K562 (cell line): ENCODE measurements around the gene NENF. TPM values are rescaled to one million over a fixed set of nuclear protein-coding genes. Genes with fewer than 3 reads are reported as not detected.

Experiments used
- BRF1 ChIP-seq: IDR thresholded peaks from 3 replicates; pipeline ENCODE4 v1.6.1; 2011; ENCODE audit warnings: borderline replicate concordance, mild to moderate bottlenecking; ENCODE audit not compliant: insufficient read length; ENCODE audit errors: extremely low read depth
- FOSL1 ChIP-seq: fragments of 200-800 bp; sonication (Bioruptor generic); conservative IDR thresholded peaks from 2 replicates; pipeline ENCODE4 v1.6.1; 2016; ENCODE audit warnings: missing genetic modification characterization, missing compliant biosample characterization
- GABPA ChIP-seq: fragments of 200-800 bp; sonication (Bioruptor generic); conservative IDR thresholded peaks from 2 replicates; pipeline ENCODE4 v1.6.1; 2016; ENCODE audit warnings: low read depth, missing genetic modification characterization, missing compliant biosample characterization
- HDGF ChIP-seq: fragments of 450-650 bp; IDR thresholded peaks from 2 replicates; pipeline ENCODE4 v1.6.1; 2016
- HMG20A ChIP-seq: fragments of 450-650 bp; formaldehyde crosslinking; conservative IDR thresholded peaks from 2 replicates; pipeline ENCODE4 v1.4.0; 2020; ENCODE audit warnings: mild to moderate bottlenecking, mixed read lengths
- ILK ChIP-seq: fragments of 450-650 bp; IDR thresholded peaks from 2 replicates; pipeline ENCODE4 v1.6.1; 2016; ENCODE audit warnings: missing genetic modification characterization, low read depth, mild to moderate bottlenecking, missing compliant biosample characterization, moderate library complexity, borderline replicate concordance
- KAT2B ChIP-seq: IDR thresholded peaks from one replicate; pipeline ENCODE4 v1.6.1; 2012; ENCODE audit warnings: low read depth, mild to moderate bottlenecking, control low read depth, inconsistent platforms, low read length, moderate library complexity
- KLF1 ChIP-seq: fragments of 450-650 bp; IDR thresholded peaks from 2 replicates; pipeline ENCODE4 v1.6.1; 2016; ENCODE audit warnings: missing genetic modification characterization, missing compliant biosample characterization
- MAFF ChIP-seq: IDR thresholded peaks from 2 replicates; pipeline ENCODE4 v1.6.1; 2012; ENCODE audit warnings: low read length, improper control_type of control experiment
- RCOR1 ChIP-seq, 2 experiments: IDR thresholded peaks; 2 replicates each; pipeline ENCODE4 v1.6.1; 2012; ENCODE audit warnings: low read depth in 2 of 2, low read length in 2 of 2, borderline replicate concordance in 1 of 2, improper control_type of control experiment in 1 of 2
- SMAD2 ChIP-seq: fragments of 150-350 bp; IDR thresholded peaks from 2 replicates; pipeline ENCODE4 v1.6.1; 2014; ENCODE audit warnings: low read depth, mild to moderate bottlenecking, low read length
- SRSF1 ChIP-seq: fragments of 200-400 bp; formaldehyde crosslinking; IDR thresholded peaks from 2 replicates; pipeline ENCODE4 v1.6.1; 2017; ENCODE audit warnings: mild to moderate bottlenecking, low read depth, low read length, moderate library complexity
- ZNF75A ChIP-seq: fragments of 450-650 bp; formaldehyde crosslinking; IDR thresholded peaks from 2 replicates; pipeline ENCODE4 v1.4.0; 2020; ENCODE audit warnings: mild to moderate bottlenecking
- polyA plus RNA-seq, 8 experiments: library from polyadenylated mRNA; depleted of rRNA in 4 of 8; stranded (reverse) in 5 of 8; unstranded in 3 of 8; fragments of >200 nt; fragmentation: Nextera tagmentation in 2 of 8; fragmentation: Illumina TruSeq in 1 of 8; extraction: Ambion mirVana in 2 of 8; extraction: Trizol in 1 of 8; gene quantifications; 2 replicates each; pipeline versions ENCODE4 v1.2.1 to v1.2.3, GENCODE V29; 2011 to 2014; ENCODE audit warnings: inconsistent platforms in 1 of 8, missing spikeins in 1 of 8
- total RNA-seq, 7 experiments: library from RNA; depleted of rRNA in 6 of 7; stranded (reverse); fragments of >200 nt in 6 of 7; fragmentation: Illumina TruSeq in 2 of 7; extraction: Trizol in 2 of 7; gene quantifications; 2 replicates each; pipeline versions ENCODE4 v1.2.1 to v1.2.3, GENCODE V29; 2011 to 2021; ENCODE audit warnings: low replicate concordance in 1 of 7
- TF ChIP-seq, protein P1 (sequence below), 2 experiments: fragments of 450-650 bp; IDR thresholded peaks; 2 replicates each; pipeline ENCODE4 v1.6.1; 2016; ENCODE audit warnings: mild to moderate bottlenecking in 2 of 2, borderline replicate concordance in 1 of 2, low read depth in 1 of 2, moderate library complexity in 1 of 2
- TF ChIP-seq, protein P2 (sequence below), 2 experiments: fragments of 450-650 bp in 1 of 2; IDR thresholded peaks; 2 replicates each; pipeline ENCODE4 v1.6.1; 2011 to 2017; ENCODE audit warnings: low read depth in 2 of 2, antibody characterized with exemption in 1 of 2, borderline replicate concordance in 1 of 2, low read length in 1 of 2, mild to moderate bottlenecking in 1 of 2, mixed read lengths in 1 of 2; ENCODE audit not compliant: control insufficient read depth in 1 of 2

NENF gene
- total and polyA plus RNA-seq, 9 of the 15 experiments (the other 6 are each of a cell fraction or from before 2014, with no cell fraction given): 6.1 to 100 (median 72.8) TPM

DNA sequence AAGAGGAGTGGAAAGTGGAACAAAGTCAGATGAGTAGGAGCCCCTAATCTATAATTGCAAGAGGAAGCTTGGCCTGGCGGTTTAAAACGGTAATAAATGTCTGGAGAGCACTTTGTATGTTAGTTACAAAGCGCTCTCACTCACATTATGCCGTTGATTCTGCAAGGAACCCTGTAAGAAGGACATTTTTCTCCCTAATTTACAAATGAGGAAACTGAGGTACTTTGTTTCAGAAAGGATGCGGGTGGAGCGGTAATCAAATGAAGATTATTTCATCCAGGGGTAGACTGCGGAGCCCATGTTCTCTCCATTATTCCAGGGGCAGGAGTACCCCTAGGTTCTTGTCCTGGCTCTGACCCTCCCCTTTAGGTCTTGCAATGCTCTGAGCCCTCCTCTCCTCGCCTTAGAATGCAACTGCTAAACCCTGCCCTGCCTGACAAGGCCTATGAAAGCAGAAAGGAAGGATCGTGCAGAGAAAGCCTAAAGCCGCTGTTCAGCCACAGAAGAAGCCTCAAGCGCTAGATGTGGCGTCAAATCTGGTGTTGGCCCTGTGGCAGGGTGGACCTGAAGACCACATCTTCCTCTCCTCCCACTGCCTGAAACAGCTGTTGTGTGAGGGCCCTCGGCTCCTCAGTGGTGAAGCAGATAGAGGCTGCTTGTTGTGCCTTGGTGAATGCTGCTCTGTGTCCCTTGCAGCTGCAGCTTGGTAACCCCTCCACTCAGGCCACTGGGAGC is 17.4 kb upstream of the NENF start (continued):
- TF ChIP-seq RCOR1 (IDR thresholded peaks at IDR 0.05; ENCODE audit: borderline replicate concordance in 1 of 2, low read depth in 2 of 2, low read length in 2 of 2) (no peak; a peak in 1 of 4 replicates), HDGF (no peak; the same call in 1 of the 2 replicates), SRSF1 (no peak), GABPA (tag) (peak; percentile 39; the same call in 1 of the 2 replicates), FOSL1 (tag) (no peak), SMAD2 (no peak), ILK (no peak), KLF1 (no peak), HMG20A (CRISPR knock-in tag) (peak; percentile 61; the same call in 1 of the 2 replicates), ZNF75A (CRISPR knock-in tag) (peak; percentile 51; the same call in 1 of the 2 replicates), BRF1 (no peak), KAT2B (no peak), MAFF (no peak)
- TF ChIP-seq, protein P1, sequence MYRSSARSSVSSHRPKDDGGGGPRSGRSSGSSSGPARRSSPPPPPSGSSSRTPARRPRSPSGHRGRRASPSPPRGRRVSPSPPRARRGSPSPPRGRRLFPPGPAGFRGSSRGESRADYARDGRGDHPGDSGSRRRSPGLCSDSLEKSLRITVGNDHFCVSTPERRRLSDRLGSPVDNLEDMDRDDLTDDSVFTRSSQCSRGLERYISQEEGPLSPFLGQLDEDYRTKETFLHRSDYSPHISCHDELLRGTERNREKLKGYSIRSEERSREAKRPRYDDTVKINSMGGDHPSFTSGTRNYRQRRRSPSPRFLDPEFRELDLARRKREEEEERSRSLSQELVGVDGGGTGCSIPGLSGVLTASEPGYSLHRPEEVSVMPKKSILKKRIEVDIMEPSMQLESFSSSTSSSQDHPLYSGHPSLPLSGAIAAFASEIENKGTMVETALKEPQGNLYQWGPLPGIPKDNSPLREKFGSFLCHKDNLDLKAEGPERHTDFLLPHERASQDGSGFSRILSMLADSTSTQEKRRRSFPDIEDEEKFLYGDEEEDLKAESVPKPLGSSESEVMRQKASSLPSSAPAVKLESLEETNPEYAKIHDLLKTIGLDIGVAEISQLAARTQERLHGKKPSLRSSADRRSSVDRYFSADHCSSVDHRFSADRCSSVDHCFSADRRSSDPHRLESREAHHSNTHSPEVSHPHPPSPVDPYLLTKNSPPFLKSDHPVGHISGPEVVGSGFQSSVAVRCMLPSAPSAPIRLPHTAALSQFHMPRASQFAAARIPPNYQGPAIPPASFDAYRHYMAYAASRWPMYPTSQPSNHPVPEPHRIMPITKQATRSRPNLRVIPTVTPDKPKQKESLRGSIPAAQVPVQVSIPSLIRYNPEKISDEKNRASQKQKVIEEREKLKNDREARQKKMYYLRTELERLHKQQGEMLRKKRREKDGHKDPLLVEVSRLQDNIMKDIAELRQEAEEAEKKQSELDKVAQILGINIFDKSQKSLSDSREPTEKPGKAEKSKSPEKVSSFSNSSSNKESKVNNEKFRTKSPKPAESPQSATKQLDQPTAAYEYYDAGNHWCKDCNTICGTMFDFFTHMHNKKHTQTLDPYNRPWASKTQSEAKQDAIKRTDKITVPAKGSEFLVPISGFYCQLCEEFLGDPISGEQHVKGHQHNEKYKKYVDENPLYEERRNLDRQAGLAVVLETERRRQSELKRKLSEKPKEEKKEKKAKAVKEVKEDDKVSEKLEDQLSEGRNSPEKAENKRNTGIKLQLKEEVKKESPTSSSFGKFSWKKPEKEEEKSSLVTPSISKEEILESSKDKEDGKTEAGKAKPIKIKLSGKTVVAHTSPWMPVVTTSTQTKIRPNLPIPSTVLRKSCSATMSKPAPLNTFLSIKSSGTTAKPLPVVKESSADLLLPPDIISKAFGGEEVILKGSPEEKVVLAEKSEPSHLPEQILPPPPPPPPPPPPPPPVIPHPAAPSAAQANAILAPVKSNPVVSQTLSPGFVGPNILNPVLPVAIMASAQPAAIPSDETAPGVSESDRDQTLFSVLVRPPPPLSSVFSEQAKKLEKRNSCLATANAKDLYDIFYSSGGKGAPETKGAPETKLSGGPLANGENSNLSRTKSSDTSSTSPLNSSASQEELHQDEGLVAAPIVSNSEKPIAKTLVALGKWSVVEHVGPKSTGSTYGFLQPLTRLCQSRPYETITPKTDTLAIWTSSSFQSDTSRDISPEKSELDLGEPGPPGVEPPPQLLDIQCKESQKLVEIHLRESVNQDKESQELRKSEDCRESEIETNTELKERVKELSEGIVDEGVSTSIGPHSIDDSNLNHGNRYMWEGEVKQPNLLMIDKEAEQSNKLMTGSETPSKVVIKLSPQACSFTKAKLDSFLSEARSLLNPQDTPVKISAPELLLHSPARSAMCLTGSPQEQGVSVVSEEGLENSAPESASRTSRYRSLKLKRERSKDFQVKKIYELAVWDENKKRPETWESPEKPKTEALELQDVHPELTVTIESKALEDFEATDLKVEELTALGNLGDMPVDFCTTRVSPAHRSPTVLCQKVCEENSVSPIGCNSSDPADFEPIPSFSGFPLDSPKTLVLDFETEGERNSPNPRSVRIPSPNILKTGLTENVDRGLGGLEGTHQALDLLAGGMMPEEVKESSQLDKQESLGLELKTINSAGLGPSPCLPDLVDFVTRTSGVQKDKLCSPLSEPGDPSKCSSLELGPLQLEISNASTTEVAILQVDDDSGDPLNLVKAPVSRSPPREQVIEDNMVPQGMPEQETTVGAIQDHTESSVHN (IDR thresholded peaks at IDR 0.05; ENCODE audit: borderline replicate concordance in 1 of 2, low read depth in 1 of 2): no peak
- TF ChIP-seq, protein P2, sequence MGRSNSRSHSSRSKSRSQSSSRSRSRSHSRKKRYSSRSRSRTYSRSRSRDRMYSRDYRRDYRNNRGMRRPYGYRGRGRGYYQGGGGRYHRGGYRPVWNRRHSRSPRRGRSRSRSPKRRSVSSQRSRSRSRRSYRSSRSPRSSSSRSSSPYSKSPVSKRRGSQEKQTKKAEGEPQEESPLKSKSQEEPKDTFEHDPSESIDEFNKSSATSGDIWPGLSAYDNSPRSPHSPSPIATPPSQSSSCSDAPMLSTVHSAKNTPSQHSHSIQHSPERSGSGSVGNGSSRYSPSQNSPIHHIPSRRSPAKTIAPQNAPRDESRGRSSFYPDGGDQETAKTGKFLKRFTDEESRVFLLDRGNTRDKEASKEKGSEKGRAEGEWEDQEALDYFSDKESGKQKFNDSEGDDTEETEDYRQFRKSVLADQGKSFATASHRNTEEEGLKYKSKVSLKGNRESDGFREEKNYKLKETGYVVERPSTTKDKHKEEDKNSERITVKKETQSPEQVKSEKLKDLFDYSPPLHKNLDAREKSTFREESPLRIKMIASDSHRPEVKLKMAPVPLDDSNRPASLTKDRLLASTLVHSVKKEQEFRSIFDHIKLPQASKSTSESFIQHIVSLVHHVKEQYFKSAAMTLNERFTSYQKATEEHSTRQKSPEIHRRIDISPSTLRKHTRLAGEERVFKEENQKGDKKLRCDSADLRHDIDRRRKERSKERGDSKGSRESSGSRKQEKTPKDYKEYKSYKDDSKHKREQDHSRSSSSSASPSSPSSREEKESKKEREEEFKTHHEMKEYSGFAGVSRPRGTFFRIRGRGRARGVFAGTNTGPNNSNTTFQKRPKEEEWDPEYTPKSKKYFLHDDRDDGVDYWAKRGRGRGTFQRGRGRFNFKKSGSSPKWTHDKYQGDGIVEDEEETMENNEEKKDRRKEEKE (IDR thresholded peaks at IDR 0.05; ENCODE audit: borderline replicate concordance in 1 of 2, control insufficient read depth in 1 of 2, low read depth in 2 of 2, low read length in 1 of 2): no peak
